Neural progenitor cell (in vitro differentiated cells): ENCODE data around the gene RER1.

Experiments used
- EZH2 ChIP-seq: fragments of 200-600 bp; sonication (generic); IDR thresholded peaks from 2 replicates; pipeline ENCODE4 v1.6.1; 2017; ENCODE audit warnings: antibody characterized with exemption, mild to moderate bottlenecking, moderate library complexity
- EZH2phosphoT487 ChIP-seq: fragments of 200-600 bp; sonication (generic); IDR thresholded peaks from 2 replicates; pipeline ENCODE4 v1.6.1; 2017; ENCODE audit warnings: antibody characterized with exemption
- TF ChIP-seq, protein P1 (sequence below): fragments of 200-600 bp; sonication (generic); IDR thresholded peaks from 2 replicates; pipeline ENCODE4 v1.5.1; 2017; ENCODE audit warnings: antibody characterized with exemption, mild to moderate bottlenecking

DNA sequence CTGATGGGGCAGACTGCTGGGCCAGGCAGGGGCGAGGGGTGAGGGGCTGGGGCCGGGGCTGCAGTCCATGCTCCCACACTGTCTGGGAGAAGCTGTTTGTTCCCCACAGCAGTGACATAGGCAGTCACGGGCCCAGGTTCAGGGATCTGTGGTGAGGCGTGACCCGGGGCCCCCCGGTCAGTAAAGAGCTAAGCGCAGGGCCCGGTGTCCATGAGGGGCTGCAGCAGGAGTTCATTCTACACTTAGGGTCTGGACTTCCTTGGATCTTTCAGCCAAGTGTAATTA is 16.3 kb downstream of the RER1 start:
- TF ChIP-seq EZH2phosphoT487 (no peak), EZH2 (no peak)
- TF ChIP-seq, protein P1, sequence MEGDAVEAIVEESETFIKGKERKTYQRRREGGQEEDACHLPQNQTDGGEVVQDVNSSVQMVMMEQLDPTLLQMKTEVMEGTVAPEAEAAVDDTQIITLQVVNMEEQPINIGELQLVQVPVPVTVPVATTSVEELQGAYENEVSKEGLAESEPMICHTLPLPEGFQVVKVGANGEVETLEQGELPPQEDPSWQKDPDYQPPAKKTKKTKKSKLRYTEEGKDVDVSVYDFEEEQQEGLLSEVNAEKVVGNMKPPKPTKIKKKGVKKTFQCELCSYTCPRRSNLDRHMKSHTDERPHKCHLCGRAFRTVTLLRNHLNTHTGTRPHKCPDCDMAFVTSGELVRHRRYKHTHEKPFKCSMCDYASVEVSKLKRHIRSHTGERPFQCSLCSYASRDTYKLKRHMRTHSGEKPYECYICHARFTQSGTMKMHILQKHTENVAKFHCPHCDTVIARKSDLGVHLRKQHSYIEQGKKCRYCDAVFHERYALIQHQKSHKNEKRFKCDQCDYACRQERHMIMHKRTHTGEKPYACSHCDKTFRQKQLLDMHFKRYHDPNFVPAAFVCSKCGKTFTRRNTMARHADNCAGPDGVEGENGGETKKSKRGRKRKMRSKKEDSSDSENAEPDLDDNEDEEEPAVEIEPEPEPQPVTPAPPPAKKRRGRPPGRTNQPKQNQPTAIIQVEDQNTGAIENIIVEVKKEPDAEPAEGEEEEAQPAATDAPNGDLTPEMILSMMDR = no peak
